PC-3 (cell line): Measurements from ENCODE around the gene ZSWIM1. TPM values are rescaled to one million over a fixed set of nuclear protein-coding genes. Genes with fewer than 3 reads are reported as not detected.

Experiments used
- ATAC-seq: fragments of 200-7000 bp; cut with Tn5 transposase; 2 replicates; pipeline ENCODE4 v1.9.1; 2020; ENCODE audit warnings: mild to moderate bottlenecking, moderate library complexity
- BruUV-seq: library from RNA; stranded (reverse); fragments of 400-500 nt; replicated peaks from 2 replicates; lab custom pipeline; 2021; lab: Mats Ljungman, UMichigan
- CTCF ChIA-PET: fragments of 300-600 bp; sonication (Branson Sonifier 250); formaldehyde crosslinking; loops from one replicate; lab custom pipeline; 2022; ENCODE audit warnings: antibody characterized with exemption; lab: Charles Lee
- POLR2A ChIA-PET: fragments of 300-600 bp; sonication (Branson Sonifier 250); formaldehyde crosslinking; loops from one replicate; lab custom pipeline; 2022; ENCODE audit warnings: antibody characterized with exemption; ENCODE audit not compliant: unreplicated experiment; lab: Charles Lee
- DNase-seq: peaks from one replicate; pipeline ENCODE4 v3.0.0-alpha.2; 2015
- H2AFZ ChIP-seq: fragments of 300-600 bp; sonication (generic); 2 replicates; pipeline ENCODE4 v1.6.0; 2016; ENCODE audit warnings: antibody characterized with exemption, low read length
- H3F3A ChIP-seq: fragments of 300-600 bp; sonication (generic); one replicate; pipeline ENCODE4 v1.6.0; 2017; ENCODE audit warnings: antibody characterized with exemption, low read length, control low read depth, mild to moderate bottlenecking; ENCODE audit not compliant: unreplicated experiment
- H3K27ac ChIP-seq: fragments of 300-600 bp; sonication (generic); 2 replicates; pipeline ENCODE4 v1.5.1; 2016; ENCODE audit warnings: mild to moderate bottlenecking, low read length
- H3K27me3 ChIP-seq: fragments of 300-600 bp; sonication (generic); 2 replicates; pipeline ENCODE4 v1.6.1; 2016; ENCODE audit warnings: low read length, mixed read lengths
- H3K36me3 ChIP-seq: fragments of 300-600 bp; sonication (generic); 2 replicates; pipeline ENCODE4 v1.6.1; 2016; ENCODE audit warnings: low read depth, mixed run types, low read length, mixed read lengths
- H3K4me1 ChIP-seq: fragments of 300-600 bp; sonication (generic); 2 replicates; pipeline ENCODE4 v1.5.1; 2016; ENCODE audit warnings: low read length; ENCODE audit not compliant: insufficient read depth
- H3K4me2 ChIP-seq: fragments of 300-600 bp; sonication (generic); 2 replicates; pipeline ENCODE4 v1.6.0; 2016; ENCODE audit warnings: low read length
- H3K4me3 ChIP-seq: fragments of 300-600 bp; sonication (generic); 2 replicates; pipeline ENCODE4 v1.5.1; 2016; ENCODE audit warnings: mild to moderate bottlenecking, low read length, mixed read lengths
- H3K79me2 ChIP-seq: fragments of 300-600 bp; sonication (generic); 2 replicates; pipeline ENCODE4 v1.6.1; 2017; ENCODE audit warnings: low read length, mixed read lengths
- H3K9ac ChIP-seq: fragments of 300-600 bp; sonication (generic); 2 replicates; pipeline ENCODE4 v1.6.0; 2016; ENCODE audit warnings: mild to moderate bottlenecking, low read length
- H3K9me2 ChIP-seq: fragments of 300-600 bp; sonication (generic); replicated peaks from 2 replicates; pipeline ENCODE4 v1.6.1; 2016; ENCODE audit warnings: mixed run types, low read length, mixed read lengths
- H3K9me3 ChIP-seq: fragments of 300-600 bp; sonication (generic); 2 replicates; pipeline ENCODE4 v1.6.1; 2016; ENCODE audit warnings: low read length, mixed read lengths
- H4K20me1 ChIP-seq: fragments of 300-600 bp; sonication (generic); 2 replicates; pipeline ENCODE4 v1.6.1; 2016; ENCODE audit warnings: low read length, mixed read lengths
- CTCF ChIP-seq: fragments of 300-600 bp; sonication (generic); conservative IDR thresholded peaks from 2 replicates; pipeline ENCODE4 v1.5.1; 2017; ENCODE audit warnings: antibody characterized with exemption, low read depth, mild to moderate bottlenecking, low read length
- EZH2 ChIP-seq: fragments of 300-600 bp; sonication (generic); IDR thresholded peaks from one replicate; pipeline ENCODE4 v1.6.1; 2017; ENCODE audit warnings: antibody characterized with exemption, mild to moderate bottlenecking, low read length; ENCODE audit not compliant: unreplicated experiment
- EZH2phosphoT487 ChIP-seq: fragments of 300-600 bp; sonication (generic); IDR thresholded peaks from 2 replicates; pipeline ENCODE4 v1.6.1; 2018; ENCODE audit warnings: mild to moderate bottlenecking, antibody characterized with exemption, low read length, borderline replicate concordance
- intact Hi-C: fragments of 100-400 bp; cut with micrococcal nuclease; formaldehyde crosslinking; loops from 2 replicates; pipeline ENCODE4 v1.9.0; 2023
- total RNA-seq: library from RNA; depleted of rRNA; stranded (reverse); fragments of >200 nt; gene quantifications from 2 replicates; pipeline ENCODE4 v1.2.3, GENCODE V29; 2014

Gene ZSWIM1
- total RNA-seq, 1 experiment from 2014 or later = 16.3 TPM

GRCh38 chr20:45919542-45920399, 38.7 kb downstream of the ZSWIM1 start:
- ChIA-PET POLR2A (interaction anchor here (0.6 to 1.1 kb wide), 3 partner anchors 14 to 39 kb away, joined by 3 to 4 read pairs (median 3); no protein-coding TSS in a partner anchor), CTCF (no interaction called here)
- BruUV-seq = no TSS peak
- H3K4me3 ChIP-seq = no peak overlapping the region
- no peaks in the 10 kb centered on the region for H3K79me2 ChIP-seq
- no peak overlapping the region for H3K9ac ChIP-seq
- no peak for DNase-seq
- no peaks in the 10 kb centered on the region for H3K9me2 ChIP-seq
- no peaks in the 10 kb centered on the region for H3K9me3 ChIP-seq
- H3K27me3 ChIP-seq = no peaks in the 10 kb centered on the region
- peaks cover 8% of the 10 kb centered on the region for H3K4me1 ChIP-seq
- no peaks in the 10 kb centered on the region for H4K20me1 ChIP-seq
- no peaks in the 10 kb centered on the region for H3K36me3 ChIP-seq
- H3F3A ChIP-seq = no peaks in the 10 kb centered on the region
- intact Hi-C loops = no loop called here
- no peak overlapping the region for H3K27ac ChIP-seq
- no peak overlapping the region for H2AFZ ChIP-seq
- TF ChIP-seq EZH2 = no peak
- TF ChIP-seq CTCF = no peak
- no peak for TF ChIP-seq EZH2phosphoT487
- no peak for ATAC-seq
- no peak overlapping the region for H3K4me2 ChIP-seq

GRCh38 chr20:45920462-45921336, 39.7 kb downstream of the ZSWIM1 start:
- Histone ChIP-seq H3K4me1 (peaks cover 8% of the 10 kb centered on the region), H3K27ac (no peak overlapping the region), H3K36me3 (no peaks in the 10 kb centered on the region), H4K20me1 (no peaks in the 10 kb centered on the region), H3K9me3 (no peaks in the 10 kb centered on the region), H2AFZ (no peak overlapping the region), H3K9ac (no peak overlapping the region), H3F3A (no peaks in the 10 kb centered on the region), H3K4me2 (no peak overlapping the region), H3K4me3 (no peak overlapping the region), H3K9me2 (no peaks in the 10 kb centered on the region), H3K27me3 (no peaks in the 10 kb centered on the region), H3K79me2 (no peaks in the 10 kb centered on the region)
- no peak for TF ChIP-seq CTCF
- TF ChIP-seq EZH2phosphoT487 = no peak
- no TSS peak for BruUV-seq
- POLR2A ChIA-PET = interaction anchor here (1.1 kb wide), 1 partner anchor 15 kb away, joined by 3 read pairs; no protein-coding TSS in a partner anchor
- DNase-seq (no peak), ATAC-seq (no peak)
- CTCF ChIA-PET = no interaction called here
- intact Hi-C loops = no loop called here
